Astrocyte (in vitro differentiated cells and primary cell): ENCODE results near the gene SPATA17.

ENCODE experiments used
- CTCF ChIP-seq: IDR thresholded peaks from 2 replicates; pipeline ENCODE4 v1.5.1; 2011; ENCODE audit warnings: low read depth, mild to moderate bottlenecking, inconsistent platforms, low read length, moderate library complexity; ENCODE audit not compliant: insufficient read depth
- EZH2 ChIP-seq: IDR thresholded peaks from 2 replicates; pipeline ENCODE4 v1.6.1; 2012; ENCODE audit warnings: mild to moderate bottlenecking, low read length, inconsistent platforms; ENCODE audit not compliant: insufficient read depth

GRCh38 chr1:217892750-217893149 is 261.6 kb downstream of the SPATA17 start:
- TF ChIP-seq CTCF (no peak), EZH2 (no peak)
